T-helper 17 cell (primary cell): Measurements from ENCODE around the gene HCAR2. TPM values are rescaled to one million over a fixed set of nuclear protein-coding genes. Genes with fewer than 3 reads are reported as not detected.
"Not testable (repeated sequence)": the region's sequence is repeated elsewhere in the genome, so short reads cannot be mapped to it uniquely, and the experiment has no call there.

Experiments used
- ATAC-seq: fragments of 150-1000 bp; cut with Tn5 transposase; 2 replicates; pipeline ENCODE4 v1.10.0; 2021; ENCODE audit warnings: mild to moderate bottlenecking, moderate library complexity
- DNase-seq, 3 donors: peaks; one replicate each; pipeline versions ENCODE4 v3.0.0 to v3.0.0-alpha.2; 2020 to 2021
- H3K9me3 ChIP-seq: one replicate; pipeline ENCODE4 v1.7.0; 2013; ENCODE audit warnings: low read length, mild to moderate bottlenecking; ENCODE audit not compliant: control insufficient read depth, poor library complexity, severe bottlenecking
- H3K27ac Mint-ChIP-seq: one replicate; pipeline ENCODE4 v1.8.0; 2022; ENCODE audit warnings: mild to moderate bottlenecking, moderate library complexity, mixed read lengths
- H3K27me3 Mint-ChIP-seq: one replicate; pipeline ENCODE4 v1.8.0; 2022; ENCODE audit warnings: mixed read lengths
- H3K36me3 Mint-ChIP-seq: one replicate; pipeline ENCODE4 v1.8.0; 2022; ENCODE audit warnings: low read depth, mixed read lengths
- H3K4me1 Mint-ChIP-seq: one replicate; pipeline ENCODE4 v1.8.0; 2022; ENCODE audit warnings: mild to moderate bottlenecking, mixed read lengths
- H3K4me3 Mint-ChIP-seq: one replicate; pipeline ENCODE4 v1.8.0; 2022; ENCODE audit warnings: mild to moderate bottlenecking, moderate library complexity, mixed read lengths
- total RNA-seq, 4 donors: library from RNA in 2 of 4; stranded (reverse) in 2 of 4; gene quantifications; one replicate each; pipeline ENCODE4 v1.2.3 and lab custom pipeline; 2022 to 2026

The HCAR2 gene
- total RNA-seq, 2 donors from 2014 or later = 0.99 TPM; not detected in 1

DNA sequence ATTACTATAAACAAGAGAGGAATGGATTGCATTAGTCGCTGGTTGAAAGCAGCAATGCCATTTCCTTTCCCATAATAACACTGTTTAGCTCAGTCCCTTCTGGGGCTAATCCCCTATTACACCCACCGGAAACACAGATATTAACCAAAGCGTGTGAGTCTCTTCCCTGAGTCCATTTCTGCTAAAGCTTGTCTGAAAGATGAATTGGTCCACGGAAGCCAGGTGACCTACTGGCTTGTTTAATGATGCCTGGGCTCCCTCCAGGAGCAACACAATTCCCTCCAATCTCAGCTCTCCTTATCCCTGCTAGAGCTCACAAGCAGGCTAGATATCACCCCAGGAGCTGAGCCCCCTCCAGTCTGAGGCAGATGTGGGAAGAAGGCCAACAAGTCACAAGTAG is 1.7 kb downstream of the HCAR2 start:
- H3K4me1 Mint-ChIP-seq, H3K27ac Mint-ChIP-seq, DNase-seq, H3K36me3 Mint-ChIP-seq, ATAC-seq, H3K4me3 Mint-ChIP-seq, H3K9me3 ChIP-seq: not testable (repeated sequence)
- peaks cover 20% of the 10 kb centered on the region for H3K27me3 Mint-ChIP-seq

DNA sequence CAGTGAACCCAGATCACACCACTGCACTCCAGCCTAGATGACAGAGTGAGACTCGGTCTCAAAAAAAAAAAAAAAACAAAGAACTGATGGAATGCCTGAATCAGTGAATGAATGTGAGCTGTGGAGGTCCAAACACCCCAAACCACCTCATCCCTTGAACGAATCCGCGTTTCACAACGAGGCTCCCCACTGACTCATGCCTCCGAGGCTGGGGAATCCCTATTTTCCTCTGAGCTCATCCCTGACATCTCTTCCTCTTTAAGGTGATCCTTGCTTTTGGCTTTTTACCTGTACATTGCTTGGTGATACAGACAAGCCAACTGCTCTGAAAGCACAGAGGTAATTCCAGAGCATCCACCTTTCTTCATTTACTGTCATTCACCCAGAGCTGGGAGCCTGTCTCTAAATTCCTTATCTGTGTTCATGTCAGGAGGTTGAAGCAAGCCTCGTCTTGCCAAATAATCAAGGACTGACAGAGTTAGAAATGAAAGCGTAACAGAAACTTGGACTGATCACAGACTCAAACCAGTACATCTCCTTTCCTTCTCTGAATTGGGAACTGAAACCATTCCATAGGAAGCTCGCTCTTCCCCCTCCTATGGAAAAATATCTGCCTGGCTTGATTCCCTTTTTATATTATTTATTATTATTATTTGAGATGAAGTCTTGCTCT is 3.0 kb downstream of the HCAR2 start:
- H3K27me3 Mint-ChIP-seq = peaks cover 17% of the 10 kb centered on the region
- not testable (repeated sequence) for H3K27ac Mint-ChIP-seq, H3K4me1 Mint-ChIP-seq, H3K9me3 ChIP-seq, H3K4me3 Mint-ChIP-seq, H3K36me3 Mint-ChIP-seq, ATAC-seq, DNase-seq

DNA sequence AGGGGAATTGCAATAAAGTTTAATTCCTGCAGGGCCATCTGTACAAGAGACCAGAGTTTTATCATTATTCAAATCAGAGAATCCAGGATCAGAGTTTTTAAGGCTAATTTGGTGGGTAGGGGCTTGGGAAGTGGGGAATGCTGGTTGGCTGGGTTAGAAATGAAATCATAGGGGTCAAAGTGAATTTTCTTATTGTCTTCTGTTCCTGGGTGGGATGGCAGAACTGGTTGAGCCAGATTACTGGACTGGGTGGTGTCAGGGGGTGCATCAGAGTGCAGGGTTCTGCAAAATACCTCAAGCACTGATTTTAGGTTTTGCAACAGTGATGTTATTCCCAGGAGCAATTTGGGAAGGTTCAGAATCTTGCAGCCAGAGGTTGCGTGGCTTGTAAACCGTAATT is 6.2 kb downstream of the HCAR2 start:
- not testable (repeated sequence) for H3K4me1 Mint-ChIP-seq, H3K9me3 ChIP-seq, H3K36me3 Mint-ChIP-seq, ATAC-seq, H3K27ac Mint-ChIP-seq, H3K27me3 Mint-ChIP-seq, DNase-seq, H3K4me3 Mint-ChIP-seq

DNA sequence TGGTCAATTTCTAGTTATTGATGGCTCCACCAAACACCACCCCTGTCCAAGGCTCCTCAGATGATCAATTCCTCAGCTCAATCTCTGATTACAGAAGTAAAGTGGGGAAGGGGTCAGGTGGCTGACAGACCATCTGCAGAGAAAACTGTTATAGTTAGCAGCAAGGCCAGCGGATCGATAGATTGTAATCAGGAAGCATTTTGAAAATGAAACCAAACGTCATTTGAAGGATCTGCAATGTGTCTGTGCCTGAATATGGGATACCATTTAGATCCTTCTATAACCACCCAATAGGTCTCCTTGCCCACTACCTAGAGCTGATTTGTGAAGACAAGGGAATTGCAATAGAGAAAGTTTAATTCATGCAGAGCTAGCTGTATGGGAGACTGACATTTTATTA is 11.6 kb downstream of the HCAR2 start:
- no peak for DNase-seq
- Mint-ChIP-seq H3K27ac (no peak overlapping the region), H3K36me3 (no peaks in the 10 kb centered on the region), H3K27me3 (no peaks in the 10 kb centered on the region), H3K4me1 (peaks cover 2% of the 10 kb centered on the region), H3K4me3 (no peak overlapping the region)
- ATAC-seq = no peak
- no peaks in the 10 kb centered on the region for H3K9me3 ChIP-seq

DNA sequence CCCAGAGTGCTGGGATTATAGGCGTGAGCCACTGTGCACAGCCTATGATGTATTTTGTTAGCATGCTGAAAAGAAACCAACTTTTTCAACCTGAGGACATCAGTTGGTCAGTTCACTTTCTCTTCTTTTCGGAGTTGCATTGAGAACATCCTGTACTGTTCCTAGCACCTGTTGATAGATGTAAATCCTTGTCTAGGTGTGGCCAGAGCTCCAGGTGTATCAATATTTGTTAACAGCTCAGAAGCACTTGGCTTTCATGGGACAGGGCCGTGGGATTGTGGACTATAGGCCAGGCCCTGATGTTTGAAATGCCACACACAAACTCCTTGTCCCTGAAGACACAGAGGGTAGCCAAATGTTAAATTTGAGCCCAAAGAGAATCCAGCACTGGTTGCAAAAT is 14.9 kb downstream of the HCAR2 start:
- Mint-ChIP-seq H3K27me3 (no peaks in the 10 kb centered on the region), H3K4me3 (no peak overlapping the region), H3K36me3 (no peaks in the 10 kb centered on the region), H3K4me1 (peaks cover 4% of the 10 kb centered on the region), H3K27ac (no peak overlapping the region)
- no peak for ATAC-seq
- no peak for DNase-seq
- H3K9me3 ChIP-seq = no peaks in the 10 kb centered on the region

DNA sequence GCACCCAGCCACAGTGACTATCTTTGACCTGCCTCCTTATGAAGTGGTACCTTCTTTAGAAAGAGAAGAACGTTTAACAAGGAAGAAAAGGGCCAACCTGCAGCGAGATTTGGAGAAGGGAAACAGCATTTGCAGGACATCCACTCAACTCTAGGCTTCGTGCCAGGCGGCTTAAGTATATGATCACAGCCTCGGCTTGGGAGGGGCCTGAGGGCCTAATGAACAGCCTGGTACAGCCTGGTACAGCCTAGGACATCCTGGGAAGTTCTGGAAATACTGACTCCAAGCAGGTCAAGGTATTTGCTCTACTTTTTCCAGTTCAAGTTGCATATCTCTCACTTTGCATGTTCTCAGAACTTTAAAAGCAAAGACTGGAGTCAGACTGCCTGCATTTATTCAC is 16.1 kb downstream of the HCAR2 start:
- no peak overlapping the region for H3K4me3 Mint-ChIP-seq
- no peak overlapping the region for H3K27ac Mint-ChIP-seq
- H3K36me3 Mint-ChIP-seq = no peaks in the 10 kb centered on the region
- H3K27me3 Mint-ChIP-seq = no peaks in the 10 kb centered on the region
- peaks cover 4% of the 10 kb centered on the region for H3K4me1 Mint-ChIP-seq
- no peak for DNase-seq
- ATAC-seq = no peak
- H3K9me3 ChIP-seq = no peaks in the 10 kb centered on the region

DNA sequence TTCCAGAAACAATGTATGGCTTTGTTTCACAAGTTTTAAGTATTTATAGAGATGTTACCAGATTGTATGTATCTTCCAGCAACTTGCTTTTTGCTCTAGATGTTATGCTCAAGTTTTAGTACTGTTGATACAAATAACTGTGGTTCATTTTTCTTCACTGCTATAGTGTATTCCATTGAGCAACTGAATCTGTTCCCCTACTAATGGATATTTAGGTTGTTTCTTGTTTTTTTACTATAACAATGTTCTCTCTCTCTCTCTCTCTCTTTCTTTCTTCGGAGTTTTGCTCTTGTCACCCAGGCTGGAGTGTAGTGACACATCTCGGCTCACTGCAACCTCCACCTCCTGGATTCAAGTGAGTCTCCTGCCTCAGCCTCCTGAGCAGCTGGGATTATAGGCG is 16.6 kb downstream of the HCAR2 start:
- no peaks in the 10 kb centered on the region for H3K27me3 Mint-ChIP-seq
- H3K36me3 Mint-ChIP-seq = no peaks in the 10 kb centered on the region
- no peak overlapping the region for H3K27ac Mint-ChIP-seq
- DNase-seq = no peak
- H3K4me3 Mint-ChIP-seq = no peak overlapping the region
- no peak for ATAC-seq
- no peaks in the 10 kb centered on the region for H3K9me3 ChIP-seq
- peaks cover 2% of the 10 kb centered on the region for H3K4me1 Mint-ChIP-seq

DNA sequence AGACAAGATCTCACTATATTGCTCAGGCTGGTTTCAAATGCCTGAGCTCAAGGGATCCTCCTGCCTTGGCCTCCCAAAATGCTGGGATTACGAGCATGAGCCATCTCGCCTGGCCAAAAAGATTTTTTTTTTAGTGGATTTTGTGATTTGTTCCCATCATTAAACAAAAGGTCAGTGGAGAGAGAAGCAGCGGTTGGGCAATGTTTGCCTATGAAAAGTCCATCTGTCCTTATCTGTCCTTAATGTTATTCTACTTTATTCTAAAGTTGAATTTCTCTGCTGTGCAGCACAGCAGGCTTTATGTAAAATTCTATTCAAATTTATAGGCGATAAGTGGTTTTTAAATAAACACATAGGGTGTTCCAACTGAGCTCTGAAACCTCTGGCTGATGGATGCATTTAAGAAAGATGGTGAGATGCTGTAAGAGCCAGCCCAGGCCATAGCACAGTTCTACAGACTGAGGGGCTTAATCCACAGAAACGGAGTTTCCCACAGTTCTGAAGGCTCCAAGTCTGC is 18.8 kb downstream of the HCAR2 start:
- ATAC-seq (no peak), DNase-seq (no peak)
- Mint-ChIP-seq H3K27ac (no peak overlapping the region), H3K4me1 (peaks cover 2% of the 10 kb centered on the region), H3K27me3 (peaks cover under 1% of the 10 kb centered on the region), H3K36me3 (no peaks in the 10 kb centered on the region), H3K4me3 (no peak overlapping the region)
- no peaks in the 10 kb centered on the region for H3K9me3 ChIP-seq

DNA sequence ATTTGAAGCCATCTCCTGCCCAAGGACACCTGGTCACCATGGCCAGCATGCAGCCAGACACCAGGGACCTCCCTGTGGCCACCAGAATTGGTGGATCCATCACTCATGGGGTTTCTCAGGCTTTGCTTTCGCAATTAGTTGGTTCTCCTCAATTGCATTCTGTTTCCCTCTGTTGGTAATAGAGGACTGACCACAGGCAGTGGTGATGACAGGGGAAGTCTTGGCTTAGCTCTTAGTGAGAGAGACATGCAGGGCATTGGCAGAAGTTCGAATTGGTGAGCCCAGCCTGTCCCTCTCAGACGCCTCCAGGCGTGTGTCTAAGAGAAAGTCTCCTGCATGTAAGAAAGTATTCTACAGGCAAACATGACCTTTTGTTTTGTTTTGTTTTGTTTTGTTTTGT is 21.3 kb downstream of the HCAR2 start:
- Mint-ChIP-seq H3K4me3 (no peak overlapping the region), H3K4me1 (peaks cover 2% of the 10 kb centered on the region), H3K27ac (no peak overlapping the region), H3K27me3 (peaks cover 15% of the 10 kb centered on the region), H3K36me3 (no peaks in the 10 kb centered on the region)
- no peaks in the 10 kb centered on the region for H3K9me3 ChIP-seq
- no peak for DNase-seq
- no peak for ATAC-seq

DNA sequence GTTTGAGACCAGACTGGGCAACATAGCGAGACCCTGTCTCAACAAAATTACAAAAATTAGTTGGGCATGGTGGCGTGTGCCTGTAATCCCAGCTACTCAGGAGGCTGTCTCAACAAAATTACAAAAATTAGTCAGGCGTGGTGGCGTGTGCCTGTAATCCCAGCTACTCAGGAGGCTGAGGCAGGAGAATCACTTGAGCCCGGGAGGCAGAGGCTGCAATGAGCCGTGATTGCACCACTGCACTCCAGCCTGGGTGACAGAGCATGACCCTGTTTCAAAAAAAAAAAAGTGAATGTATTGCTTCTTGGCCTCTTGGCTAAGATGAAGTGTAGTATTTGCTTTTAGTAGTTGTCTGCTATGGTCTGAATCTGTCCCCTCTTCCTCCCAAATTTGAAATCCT is 22.2 kb downstream of the HCAR2 start:
- not testable (repeated sequence) for H3K36me3 Mint-ChIP-seq, H3K4me1 Mint-ChIP-seq, DNase-seq, H3K27ac Mint-ChIP-seq, ATAC-seq, H3K4me3 Mint-ChIP-seq, H3K9me3 ChIP-seq
- peaks cover 17% of the 10 kb centered on the region for H3K27me3 Mint-ChIP-seq

DNA sequence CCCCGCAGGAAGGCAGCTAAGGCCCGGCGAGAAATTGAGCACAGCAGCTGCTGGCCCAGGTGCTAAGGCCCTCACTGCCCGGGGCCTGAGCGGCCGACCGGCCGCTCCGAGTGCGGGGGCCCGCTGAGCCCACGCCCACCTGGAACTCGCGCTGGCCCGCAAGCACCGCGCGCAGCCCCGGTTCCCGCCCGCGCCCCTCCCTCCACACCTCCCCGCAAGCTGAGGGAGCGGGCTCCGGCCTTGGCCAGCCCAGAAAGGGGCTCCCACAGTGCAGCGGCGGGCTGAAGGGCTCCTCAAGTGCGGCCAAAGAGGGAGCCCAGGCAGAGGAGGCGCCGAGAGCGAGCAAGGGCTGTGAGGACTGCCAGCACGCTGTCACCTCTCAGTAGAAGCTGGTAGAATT is 26.4 kb downstream of the HCAR2 start:
- not testable (repeated sequence) for H3K4me1 Mint-ChIP-seq, ATAC-seq, H3K4me3 Mint-ChIP-seq, H3K9me3 ChIP-seq, DNase-seq, H3K27ac Mint-ChIP-seq, H3K36me3 Mint-ChIP-seq
- peaks cover 36% of the 10 kb centered on the region for H3K27me3 Mint-ChIP-seq

DNA sequence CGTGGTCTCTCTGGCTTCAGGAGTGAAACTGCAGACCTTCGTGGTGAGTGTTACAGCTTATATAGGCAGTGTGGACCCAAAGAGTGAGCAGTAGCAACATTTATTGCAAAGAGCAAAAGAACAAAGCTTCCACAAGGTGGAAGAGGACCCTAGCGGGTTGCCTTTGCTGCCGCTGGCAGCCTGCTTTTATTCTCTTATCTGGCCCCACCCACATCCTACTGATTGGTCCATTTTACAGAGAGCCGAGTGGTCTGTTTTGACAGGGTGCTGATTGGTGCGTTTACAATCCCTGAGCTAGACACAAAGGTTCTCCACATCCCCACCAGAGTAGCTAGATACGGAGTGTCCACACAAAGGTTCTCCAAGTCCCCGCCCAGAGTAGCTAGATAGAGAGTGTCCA is 27.1 kb downstream of the HCAR2 start:
- not testable (repeated sequence) for H3K4me3 Mint-ChIP-seq, H3K27ac Mint-ChIP-seq, H3K4me1 Mint-ChIP-seq, ATAC-seq, DNase-seq, H3K36me3 Mint-ChIP-seq, H3K9me3 ChIP-seq
- H3K27me3 Mint-ChIP-seq = peaks cover 36% of the 10 kb centered on the region

DNA sequence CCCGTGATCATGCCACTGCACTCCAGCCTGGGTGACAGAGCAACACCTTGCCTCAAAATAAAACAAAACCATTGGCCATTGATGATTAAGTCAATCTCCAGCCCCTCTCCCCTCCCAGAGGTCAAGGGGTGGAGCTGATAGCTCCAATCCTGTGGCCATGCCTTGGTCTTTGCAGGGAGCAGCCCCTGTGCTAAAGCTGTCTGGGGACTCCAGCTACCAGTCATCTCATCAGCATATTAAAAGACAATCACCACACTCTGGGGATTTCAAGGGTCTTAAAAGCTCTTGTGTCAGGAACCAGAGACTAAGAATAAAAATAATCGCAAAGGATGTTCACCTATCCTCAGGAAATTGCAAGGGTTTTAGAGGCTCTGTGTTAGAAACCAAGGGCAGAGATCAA is 30.6 kb downstream of the HCAR2 start:
- Mint-ChIP-seq H3K27ac (no peak overlapping the region), H3K4me3 (no peak overlapping the region), H3K36me3 (peaks cover 2% of the 10 kb centered on the region), H3K4me1 (no peaks in the 10 kb centered on the region), H3K27me3 (peaks cover 26% of the 10 kb centered on the region)
- ATAC-seq = no peak
- DNase-seq = no peak
- no peaks in the 10 kb centered on the region for H3K9me3 ChIP-seq

DNA sequence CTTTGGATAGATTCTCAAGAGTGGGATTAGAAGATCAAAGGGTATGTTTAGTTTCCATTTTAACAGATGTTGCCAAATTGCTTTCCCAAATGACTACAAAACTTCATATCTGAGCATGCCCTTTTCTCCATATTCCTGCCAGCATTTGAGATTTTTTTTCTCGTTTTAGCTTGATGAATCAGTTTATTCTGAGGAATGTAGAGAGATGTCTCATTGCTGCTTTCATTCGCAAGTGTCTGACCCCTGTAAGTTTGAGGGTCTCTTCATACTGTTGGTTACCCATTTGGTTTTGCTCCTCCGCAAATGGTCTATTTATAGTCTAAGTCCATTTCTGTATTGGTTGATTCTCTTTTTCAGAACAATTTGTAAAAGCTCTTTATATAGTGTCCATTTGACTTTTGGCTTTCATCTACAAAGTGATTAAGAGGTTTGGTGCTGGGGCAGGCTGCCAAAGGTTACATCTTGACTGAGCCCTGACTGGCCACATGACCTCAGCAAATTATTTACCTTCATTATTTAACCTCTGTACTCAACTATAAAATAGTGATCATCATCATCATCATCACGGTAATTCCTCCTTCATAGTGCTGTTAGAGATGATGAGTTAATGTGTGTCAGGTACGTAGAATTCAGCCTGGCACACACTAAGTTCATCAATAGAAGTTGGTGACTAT is 33.6 kb downstream of the HCAR2 start:
- no peaks in the 10 kb centered on the region for H3K9me3 ChIP-seq
- no peak overlapping the region for H3K4me3 Mint-ChIP-seq
- no peak overlapping the region for H3K27ac Mint-ChIP-seq
- no peak for DNase-seq
- H3K27me3 Mint-ChIP-seq = peaks cover 5% of the 10 kb centered on the region
- H3K36me3 Mint-ChIP-seq = no peaks in the 10 kb centered on the region
- H3K4me1 Mint-ChIP-seq = peaks cover 2% of the 10 kb centered on the region
- no peak for ATAC-seq
